Loucy (cell line): ENCODE measurements around the gene UNC5C.
A peak's percentile ranks its signal among the peaks of the same experiment; 100 is the strongest.

Source experiments
- H2AFZ ChIP-seq: fragments of 200-600 bp; sonication (generic); 2 replicates; pipeline ENCODE4 v1.6.0; 2016; ENCODE audit warnings: antibody characterized with exemption, mild to moderate bottlenecking, low read length, moderate library complexity
- H3F3A ChIP-seq: fragments of 200-600 bp; 2 replicates; pipeline ENCODE4 v1.6.0; 2016; ENCODE audit warnings: antibody characterized with exemption, low read depth, mild to moderate bottlenecking
- H3K27me3 ChIP-seq: fragments of 200-600 bp; sonication (generic); 2 replicates; pipeline ENCODE4 v1.6.1; 2014; ENCODE audit warnings: low read length, mild to moderate bottlenecking; ENCODE audit not compliant: insufficient read depth, poor library complexity, severe bottlenecking
- H3K36me3 ChIP-seq: fragments of 200-600 bp; sonication (generic); 2 replicates; pipeline ENCODE4 v1.6.1; 2016; ENCODE audit warnings: low read length; ENCODE audit not compliant: insufficient read depth
- H3K4me1 ChIP-seq: fragments of 200-600 bp; sonication (generic); 2 replicates; pipeline ENCODE4 v1.5.1; 2014; ENCODE audit warnings: low read length, mild to moderate bottlenecking; ENCODE audit not compliant: insufficient read depth, poor library complexity, severe bottlenecking
- H3K4me2 ChIP-seq: fragments of 200-600 bp; sonication (generic); 2 replicates; pipeline ENCODE4 v1.6.0; 2014; ENCODE audit warnings: antibody characterized with exemption, low read length, low read depth, mild to moderate bottlenecking; ENCODE audit not compliant: poor library complexity, severe bottlenecking
- H3K4me3 ChIP-seq: fragments of 200-600 bp; sonication (generic); 2 replicates; pipeline ENCODE4 v1.5.1; 2014; ENCODE audit warnings: low read length, mild to moderate bottlenecking, mixed read lengths; ENCODE audit not compliant: poor library complexity, severe bottlenecking
- H3K79me2 ChIP-seq: fragments of 200-600 bp; sonication (generic); 2 replicates; pipeline ENCODE4 v1.6.1; 2014; ENCODE audit warnings: low read length; ENCODE audit not compliant: insufficient read depth
- H3K9ac ChIP-seq: fragments of 200-600 bp; sonication (generic); 2 replicates; pipeline ENCODE4 v1.6.0; 2014; ENCODE audit warnings: mild to moderate bottlenecking, low read depth, low read length, moderate library complexity; ENCODE audit not compliant: poor library complexity, severe bottlenecking
- H3K9me2 ChIP-seq: fragments of 200-600 bp; sonication (generic); replicated peaks from 2 replicates; pipeline ENCODE4 v1.6.1; 2016; ENCODE audit warnings: low read depth, low read length, mixed read lengths
- H3K9me3 ChIP-seq: fragments of 200-600 bp; sonication (generic); 2 replicates; pipeline ENCODE4 v1.6.1; 2014; ENCODE audit warnings: mild to moderate bottlenecking, antibody characterized with exemption, low read length, low read depth; ENCODE audit not compliant: insufficient read depth
- H4K20me1 ChIP-seq: fragments of 200-600 bp; sonication (generic); 2 replicates; pipeline ENCODE4 v1.6.0; 2014; ENCODE audit warnings: antibody characterized with exemption, low read length, mild to moderate bottlenecking; ENCODE audit not compliant: insufficient read depth, poor library complexity, severe bottlenecking
- EZH2phosphoT487 ChIP-seq: fragments of 200-600 bp; IDR thresholded peaks from 2 replicates; pipeline ENCODE4 v1.6.1; 2018; ENCODE audit warnings: antibody characterized with exemption, mild to moderate bottlenecking, moderate library complexity, borderline replicate concordance
- TF ChIP-seq, protein P1 (sequence below): fragments of 200-600 bp; sonication (generic); conservative IDR thresholded peaks from 2 replicates; pipeline ENCODE4 v1.5.1; 2014; ENCODE audit warnings: mild to moderate bottlenecking, antibody characterized with exemption, low read length

UNC5C gene

DNA sequence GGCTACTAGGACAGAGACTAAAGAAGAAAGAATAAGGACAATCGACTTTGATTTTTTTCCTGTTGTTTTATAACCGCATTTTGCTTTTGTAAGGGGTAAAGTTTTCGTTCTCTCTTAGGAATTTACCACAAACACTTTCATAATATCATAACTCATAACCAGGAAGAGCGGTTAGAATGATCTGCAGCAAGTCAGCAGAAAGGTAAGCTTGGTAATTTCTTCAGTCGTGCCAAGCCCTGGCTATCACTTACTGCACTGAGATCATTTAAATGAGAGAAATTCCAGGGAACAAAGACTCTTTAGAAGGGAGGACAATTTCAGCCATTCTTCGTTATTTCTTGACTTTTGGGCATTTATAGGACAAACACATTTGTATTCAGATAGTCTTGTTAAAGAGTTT, 258.1 kb downstream of the UNC5C start:
- Histone ChIP-seq H3K9ac (no peak overlapping the region), H3K79me2 (no peaks in the 10 kb centered on the region), H3K27me3 (no peaks in the 10 kb centered on the region), H3K36me3 (no peaks in the 10 kb centered on the region), H3K4me1 (peaks cover 24% of the 10 kb centered on the region), H3F3A (no peaks in the 10 kb centered on the region; the same call in 1 of the 2 replicates), H3K9me3 (no peaks in the 10 kb centered on the region), H2AFZ (no peak overlapping the region), H3K4me3 (no peak overlapping the region), H3K9me2 (no peaks in the 10 kb centered on the region), H4K20me1 (no peaks in the 10 kb centered on the region), H3K4me2 (no peak overlapping the region)
- no peak for TF ChIP-seq EZH2phosphoT487
- TF ChIP-seq, protein P1, sequence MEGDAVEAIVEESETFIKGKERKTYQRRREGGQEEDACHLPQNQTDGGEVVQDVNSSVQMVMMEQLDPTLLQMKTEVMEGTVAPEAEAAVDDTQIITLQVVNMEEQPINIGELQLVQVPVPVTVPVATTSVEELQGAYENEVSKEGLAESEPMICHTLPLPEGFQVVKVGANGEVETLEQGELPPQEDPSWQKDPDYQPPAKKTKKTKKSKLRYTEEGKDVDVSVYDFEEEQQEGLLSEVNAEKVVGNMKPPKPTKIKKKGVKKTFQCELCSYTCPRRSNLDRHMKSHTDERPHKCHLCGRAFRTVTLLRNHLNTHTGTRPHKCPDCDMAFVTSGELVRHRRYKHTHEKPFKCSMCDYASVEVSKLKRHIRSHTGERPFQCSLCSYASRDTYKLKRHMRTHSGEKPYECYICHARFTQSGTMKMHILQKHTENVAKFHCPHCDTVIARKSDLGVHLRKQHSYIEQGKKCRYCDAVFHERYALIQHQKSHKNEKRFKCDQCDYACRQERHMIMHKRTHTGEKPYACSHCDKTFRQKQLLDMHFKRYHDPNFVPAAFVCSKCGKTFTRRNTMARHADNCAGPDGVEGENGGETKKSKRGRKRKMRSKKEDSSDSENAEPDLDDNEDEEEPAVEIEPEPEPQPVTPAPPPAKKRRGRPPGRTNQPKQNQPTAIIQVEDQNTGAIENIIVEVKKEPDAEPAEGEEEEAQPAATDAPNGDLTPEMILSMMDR = no peak

DNA sequence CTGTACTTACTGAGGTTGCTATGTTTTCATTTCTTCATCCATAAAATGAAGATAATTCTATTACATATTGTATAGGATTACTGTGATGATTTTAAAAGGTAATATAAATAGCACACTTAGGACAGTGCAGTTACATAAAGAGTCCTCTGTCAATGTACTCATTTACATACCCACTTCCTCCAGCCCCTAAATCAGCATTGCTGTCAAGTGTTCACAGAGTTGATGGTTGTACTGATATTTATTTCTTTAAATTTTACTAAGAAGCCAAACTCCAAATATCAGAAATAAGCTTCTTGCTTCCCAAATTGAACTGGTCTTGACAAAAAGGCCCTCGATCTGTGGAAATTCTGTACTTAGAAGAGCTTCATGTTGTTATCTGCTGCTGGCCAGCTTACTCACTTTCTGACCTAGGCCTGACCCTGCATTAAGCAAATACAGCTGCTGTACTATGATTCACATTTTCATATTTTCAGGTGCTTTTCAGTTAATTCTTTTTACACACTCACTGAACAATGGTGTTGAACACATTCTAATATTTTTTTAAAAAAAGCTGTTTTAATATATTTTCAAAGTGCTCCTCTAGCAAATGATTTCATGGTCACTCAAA, 259.6 kb downstream of the UNC5C start:
- Histone ChIP-seq H3K36me3 (no peaks in the 10 kb centered on the region), H3K79me2 (no peaks in the 10 kb centered on the region), H3K27me3 (no peaks in the 10 kb centered on the region), H3K9me2 (no peaks in the 10 kb centered on the region), H3K9ac (no peak overlapping the region), H3K4me1 (peaks cover 24% of the 10 kb centered on the region), H3K9me3 (no peaks in the 10 kb centered on the region), H3K4me3 (no peak overlapping the region), H4K20me1 (no peaks in the 10 kb centered on the region), H3K4me2 (peak overlapping the region; percentile 39), H2AFZ (peak overlapping the region; percentile 67; the same call in 1 of the 2 replicates), H3F3A (no peaks in the 10 kb centered on the region; the same call in 1 of the 2 replicates)
- TF ChIP-seq, protein P1 = no peak
- TF ChIP-seq EZH2phosphoT487 = no peak

DNA sequence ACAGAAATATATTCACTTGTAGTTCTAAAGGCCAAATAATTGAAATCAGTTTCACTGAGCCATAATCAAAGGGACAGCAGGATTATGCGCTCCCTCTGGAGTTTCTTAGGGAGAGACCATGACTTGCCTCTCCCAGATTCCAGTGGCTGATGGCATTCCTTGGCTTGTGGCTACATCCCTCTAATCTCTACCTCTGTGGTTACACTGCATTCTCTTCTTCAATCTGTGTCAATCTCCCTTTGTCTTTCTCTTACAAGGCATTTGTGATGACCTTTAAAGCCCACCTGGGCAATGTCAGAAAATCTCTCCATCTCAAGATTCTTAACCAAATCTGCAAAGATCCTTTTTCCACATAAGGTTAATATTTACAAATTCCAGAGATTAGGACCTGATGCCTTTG, 260.2 kb downstream of the UNC5C start:
- no peaks in the 10 kb centered on the region for H3K27me3 ChIP-seq
- no peak overlapping the region for H3K9ac ChIP-seq
- H3K9me3 ChIP-seq = no peaks in the 10 kb centered on the region
- no peak overlapping the region for H3K4me3 ChIP-seq
- peaks cover 23% of the 10 kb centered on the region for H3K4me1 ChIP-seq
- H3K79me2 ChIP-seq = no peaks in the 10 kb centered on the region
- H3K9me2 ChIP-seq = no peaks in the 10 kb centered on the region
- no peaks in the 10 kb centered on the region for H4K20me1 ChIP-seq
- H3F3A ChIP-seq = no peaks in the 10 kb centered on the region; the same call in 1 of the 2 replicates
- peak overlapping the region; percentile 39 for H3K4me2 ChIP-seq
- H3K36me3 ChIP-seq = no peaks in the 10 kb centered on the region
- TF ChIP-seq, protein P1 = no peak
- TF ChIP-seq EZH2phosphoT487 = no peak
- H2AFZ ChIP-seq = no peak overlapping the region
